Measurements from ENCODE around the gene TDG.

The TDG gene

GRCh38 chr12:103965590-103966504 is at the start of gene TDG:
Gene TDG, plus strand, starts transcription at chr12:103965872. Its CDS starts 166 bp downstream, at chr12:103966038.
- DNase-seq, result peak; percentile 99

- DNase-seq, result no peak
These were observed 47.8 kb upstream of the TDG start for GRCh38 chr12:103917873-103918272.

GRCh38 chr12:103924761-103925641 is 40.7 kb upstream of the TDG start:
- DNase-seq, result peak; percentile 73

DNA sequence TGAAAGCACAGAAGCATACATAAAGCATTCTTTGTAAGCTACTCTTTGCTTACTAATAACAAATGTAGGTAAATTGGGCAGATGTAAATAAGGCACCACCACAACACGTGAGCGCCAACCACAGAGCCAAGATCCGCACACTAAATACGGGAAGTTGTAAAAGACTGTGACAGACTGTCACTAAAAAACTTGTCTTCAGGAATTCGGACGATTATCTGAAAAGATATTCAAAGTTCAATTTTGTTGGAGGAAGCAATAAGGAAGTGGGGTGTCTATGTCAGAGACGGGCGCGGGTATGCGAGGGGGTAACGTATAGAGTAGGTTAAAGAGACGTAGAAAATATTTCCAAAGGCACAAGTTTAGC is 37.0 kb upstream of the TDG start:
- DNase-seq, result no peak

DNA sequence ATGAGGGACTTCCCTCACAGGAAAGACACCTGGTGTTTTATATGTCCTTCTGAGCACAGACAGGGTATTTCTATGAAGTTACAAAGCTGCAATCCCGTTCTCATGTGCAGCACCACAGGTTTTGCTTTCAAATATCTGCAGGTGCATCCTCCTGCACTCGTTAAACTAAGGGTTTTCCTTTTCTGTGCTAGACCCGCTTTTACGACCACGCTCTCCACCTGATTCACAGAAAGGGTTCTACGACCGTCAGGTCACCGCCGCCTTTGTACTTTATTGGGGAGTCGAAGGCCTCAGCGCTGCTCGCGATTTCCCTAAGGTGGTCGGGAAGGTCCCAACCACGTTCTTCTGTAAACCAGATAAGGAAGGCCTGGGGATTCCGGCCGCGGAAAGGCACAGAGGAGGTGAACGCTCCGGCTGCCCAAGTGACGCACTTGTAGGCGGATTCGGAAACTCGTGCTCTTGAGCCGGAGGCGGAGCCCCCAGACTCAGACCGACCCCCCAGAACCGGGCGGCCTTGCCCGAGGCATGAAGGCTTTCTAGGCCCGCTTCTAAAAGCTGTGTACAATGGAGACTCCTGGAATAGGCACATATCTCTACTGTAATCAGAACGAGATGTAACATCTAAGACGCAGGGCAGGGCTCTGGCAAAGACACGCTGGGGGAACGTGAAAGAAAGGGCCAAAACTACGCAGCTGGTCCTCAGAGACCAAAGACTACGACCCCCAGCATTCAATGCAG is 36.5 kb upstream of the TDG start:
- DNase-seq, result peak; percentile 93

DNA sequence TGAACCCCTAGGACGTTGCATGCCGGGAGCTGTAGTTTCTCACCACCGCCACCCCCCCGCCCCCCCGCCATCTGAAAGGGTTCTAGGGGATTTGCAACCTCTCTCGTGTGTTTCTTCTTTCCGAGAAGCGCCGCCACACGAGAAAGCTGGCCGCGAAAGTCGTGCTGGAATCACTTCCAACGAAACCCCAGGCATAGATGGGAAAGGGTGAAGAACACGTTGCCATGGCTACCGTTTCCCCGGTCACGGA is 36.0 kb upstream of the TDG start:
- DNase-seq, result no peak

- DNase-seq, result peak; percentile 100
These were observed 35.5 kb upstream of the TDG start, which contains the start of gene HSP90B1 for GRCh38 chr12:103930034-103930786. Gene HSP90B1, plus strand, starts transcription at chr12:103930410. Its CDS starts 106 bp downstream, at chr12:103930516.

DNA sequence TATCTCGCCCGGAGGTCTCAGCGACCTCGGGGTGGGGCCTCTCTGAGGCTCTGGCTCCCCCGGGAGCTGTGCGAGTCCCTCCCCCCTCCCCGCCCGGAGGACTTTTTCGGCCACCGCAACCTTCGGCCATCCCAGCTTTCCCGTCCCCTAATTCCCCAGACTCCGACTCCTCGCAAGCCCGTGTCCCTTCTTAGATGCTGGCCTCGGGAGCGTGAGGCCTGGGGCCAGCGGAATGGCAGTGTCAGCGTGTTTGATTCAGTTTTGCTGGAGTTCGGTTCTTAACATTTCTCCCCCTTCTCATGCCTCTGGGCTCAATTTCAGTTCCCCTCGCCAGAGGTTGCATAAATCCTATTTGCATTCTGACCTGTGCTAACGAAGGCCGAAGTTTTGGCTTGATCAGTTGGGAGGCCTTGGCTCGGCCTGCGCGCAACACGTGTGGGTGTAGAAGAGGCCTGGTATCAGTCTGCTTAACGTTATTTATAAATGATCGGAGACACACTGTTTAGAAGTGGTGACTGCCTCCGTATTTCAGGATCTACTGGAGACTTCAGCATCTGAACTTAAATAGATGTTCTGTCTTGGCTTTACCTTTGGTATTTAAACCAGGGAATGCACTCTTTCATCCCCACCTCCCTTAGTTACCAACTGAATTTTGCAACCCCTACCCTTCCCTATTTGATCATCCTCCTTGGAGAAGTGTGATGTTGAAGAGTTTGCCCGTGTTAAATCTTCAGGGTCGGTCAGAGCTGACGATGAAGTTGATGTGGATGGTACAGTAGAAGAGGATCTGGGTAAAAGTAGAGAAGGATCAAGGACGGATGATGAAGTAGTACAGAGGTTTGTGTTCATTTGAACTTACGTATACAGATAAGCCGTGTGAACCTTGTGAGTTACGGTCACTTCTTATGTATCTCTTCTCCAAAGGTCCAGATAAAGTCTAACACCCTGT is 34.6 kb upstream of the TDG start:
- DNase-seq, result peak; percentile 18

DNA sequence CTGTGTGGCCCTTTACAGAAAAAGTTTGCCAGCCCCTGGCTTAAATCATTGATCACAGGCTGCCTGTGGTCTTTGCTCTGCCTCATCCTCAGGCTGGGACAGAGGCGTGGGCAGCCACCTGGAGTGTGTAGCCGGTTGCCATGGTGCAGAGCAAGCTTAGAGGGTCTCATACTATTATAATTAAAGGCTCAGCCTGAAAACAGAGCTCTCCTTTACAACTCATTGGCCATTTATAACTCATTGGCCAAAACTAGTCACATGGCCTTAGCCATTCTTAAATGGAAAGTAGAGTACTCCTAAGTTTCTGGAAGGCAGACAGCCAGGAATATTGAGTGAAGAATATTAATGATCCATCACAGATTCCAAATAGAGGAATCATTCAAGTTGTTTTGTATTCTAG is 32.4 kb upstream of the TDG start:
- no peak for DNase-seq

GRCh38 chr12:103936679-103937078 is 29.0 kb upstream of the TDG start:
- DNase-seq, result no peak

- no peak for DNase-seq
These were observed 20.7 kb upstream of the TDG start for GRCh38 chr12:103944964-103945363.

DNA sequence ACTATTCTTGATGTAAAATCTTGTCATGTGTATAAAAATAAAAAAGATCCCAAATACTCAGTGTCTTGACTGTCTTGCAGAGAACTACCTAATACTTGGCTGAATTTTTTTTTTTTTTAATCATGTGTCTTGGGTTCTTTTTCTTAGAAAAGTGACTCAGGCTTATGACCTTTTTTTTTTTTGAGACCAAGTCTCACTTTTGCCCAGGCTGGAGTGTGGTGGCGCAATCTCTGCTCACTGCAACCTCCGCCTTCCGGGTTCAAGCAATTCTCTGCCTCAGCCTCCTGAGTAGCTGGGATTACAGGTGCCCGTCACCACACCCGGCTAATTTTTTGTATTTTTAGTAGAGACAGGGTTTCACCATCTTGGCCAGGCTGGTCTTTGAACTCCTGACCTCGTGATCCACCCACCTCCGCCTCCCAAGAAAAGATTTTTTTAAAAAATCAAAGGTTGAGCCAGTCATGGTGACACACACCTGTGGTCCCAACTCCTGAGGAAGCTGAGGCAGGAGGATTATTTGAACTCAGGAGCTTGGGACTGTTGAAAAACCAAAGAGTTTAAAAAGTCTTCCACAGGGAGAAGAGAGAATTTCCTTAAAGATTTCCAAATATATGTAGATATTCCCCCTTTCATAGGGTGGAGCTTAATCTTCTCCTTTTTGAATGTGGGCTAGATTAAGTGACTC is 17.7 kb upstream of the TDG start:
- no peak for DNase-seq

- DNase-seq, result no peak
These were observed 16.8 kb upstream of the TDG start for GRCh38 chr12:103948746-103949406.

- DNase-seq, result no peak
These were observed 13.2 kb upstream of the TDG start for GRCh38 chr12:103952497-103952896.

DNA sequence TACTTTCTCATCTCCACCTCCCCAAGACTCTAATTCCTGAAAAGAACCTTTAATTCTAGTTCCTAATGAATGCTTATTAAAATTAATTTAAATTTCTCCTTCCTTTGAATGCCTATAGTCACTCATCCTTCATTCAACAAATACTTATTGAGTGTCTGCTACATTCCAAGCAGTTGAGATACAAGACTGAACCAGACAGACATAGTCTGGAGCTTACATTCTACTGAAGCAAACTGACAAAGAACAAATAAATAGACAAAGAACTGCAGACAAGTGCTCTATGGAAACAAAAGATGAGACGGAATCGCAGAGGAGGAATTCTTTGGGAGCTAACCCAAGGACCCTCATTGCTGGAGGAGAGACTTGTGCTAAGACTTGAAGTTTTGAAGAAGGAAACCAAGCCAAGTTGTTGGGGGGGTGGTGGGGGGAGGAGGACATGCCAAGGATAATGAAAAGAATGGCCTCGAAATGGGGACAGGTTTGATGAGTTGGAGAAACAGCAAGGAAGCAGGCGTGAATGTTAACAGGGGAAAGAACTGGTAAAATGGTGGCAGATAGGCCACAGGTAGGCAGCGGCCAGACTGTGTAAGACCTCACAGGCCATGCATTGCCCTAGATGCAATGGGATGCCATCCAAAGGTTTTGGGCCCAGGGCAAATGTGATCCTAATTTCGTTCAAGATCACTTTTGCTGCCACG is 9.7 kb upstream of the TDG start:
- peak; percentile 30 for DNase-seq

DNA sequence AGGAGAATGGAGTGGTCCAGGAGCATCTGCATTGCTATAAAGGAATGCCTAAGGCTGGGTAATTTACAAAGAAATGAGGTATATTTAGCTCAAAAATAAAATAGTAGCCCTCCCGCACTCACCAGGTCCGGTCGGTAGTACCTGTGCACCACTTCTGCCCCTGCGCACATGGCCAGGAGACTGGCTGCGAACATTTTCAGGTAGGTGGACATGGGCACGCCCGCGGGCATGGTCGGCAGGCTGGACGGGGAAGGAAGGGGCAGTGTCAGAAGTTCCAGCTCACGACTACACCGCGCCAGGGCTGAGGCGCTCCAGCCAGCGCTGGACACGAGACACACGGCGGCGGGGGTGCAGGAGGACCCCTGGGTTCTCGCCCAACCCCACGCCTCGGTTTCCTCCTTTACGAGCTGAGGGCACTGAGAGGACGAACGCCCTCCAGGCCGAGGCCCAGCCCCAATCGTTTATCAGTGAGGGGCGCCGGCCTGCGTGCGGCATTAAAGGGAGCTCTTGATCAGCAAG is 9.1 kb upstream of the TDG start:
- no peak for DNase-seq

GRCh38 chr12:103957865-103958388 is 7.7 kb upstream of the TDG start:
- DNase-seq, result no peak

DNA sequence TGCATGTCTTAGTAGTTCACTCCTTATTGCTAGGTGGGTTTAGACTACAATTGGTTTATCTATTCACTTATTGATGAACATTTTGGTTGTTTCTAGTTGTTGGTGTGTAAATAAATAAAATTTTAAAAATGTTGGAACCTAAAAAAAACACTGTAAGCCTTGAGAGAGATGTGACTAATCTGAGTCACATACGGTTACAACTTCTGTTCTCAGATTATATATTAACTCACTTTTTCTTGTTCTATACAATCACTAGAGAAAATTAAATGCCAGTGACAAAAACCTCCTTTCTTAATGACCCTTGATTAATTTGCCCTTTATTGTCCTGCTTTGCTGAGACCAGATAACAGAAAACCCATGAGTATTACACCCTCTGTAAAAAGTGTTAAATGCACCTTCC is 7.1 kb upstream of the TDG start:
- no peak for DNase-seq

DNA sequence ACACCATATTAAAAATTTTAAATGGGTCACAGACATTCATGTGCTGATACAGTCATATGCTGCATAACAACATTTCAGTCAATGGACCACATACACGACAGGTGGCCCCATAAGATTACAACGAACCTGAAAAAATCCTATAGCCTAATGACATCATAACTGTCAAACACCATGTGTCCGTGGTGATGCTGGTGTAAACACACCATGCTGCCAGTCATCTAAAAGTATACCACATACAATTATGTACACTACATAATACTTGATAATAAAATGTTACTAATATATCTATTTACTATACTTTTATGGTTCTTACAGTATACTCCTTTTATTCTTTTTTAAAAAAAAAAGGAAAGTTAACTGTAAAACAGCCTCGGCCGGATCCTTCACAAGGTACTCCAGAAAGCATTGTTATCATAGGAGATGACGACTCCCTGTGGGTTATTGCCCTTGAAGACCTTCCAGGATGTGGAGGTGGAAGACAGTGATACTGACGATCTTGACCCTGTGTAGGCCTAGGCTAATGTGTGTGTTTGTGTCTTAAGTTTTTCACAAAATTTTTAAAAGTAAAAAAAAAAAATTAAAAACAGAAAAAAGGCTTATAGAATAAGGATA is 5.0 kb upstream of the TDG start:
- DNase-seq, result no peak

All from fibroblast of skin of right biceps (primary cell).